ENCODE measurements around the gene LSM3. TPM values are rescaled to one million over a fixed set of nuclear protein-coding genes. Genes with fewer than 3 reads are reported as not detected.
A peak's percentile ranks its signal among the peaks of the same experiment; 100 is the strongest.

The LSM3 gene
- total and polyA plus RNA-seq, 4 donors = 6.4 to 10.3 (median 9.9) TPM

DNA sequence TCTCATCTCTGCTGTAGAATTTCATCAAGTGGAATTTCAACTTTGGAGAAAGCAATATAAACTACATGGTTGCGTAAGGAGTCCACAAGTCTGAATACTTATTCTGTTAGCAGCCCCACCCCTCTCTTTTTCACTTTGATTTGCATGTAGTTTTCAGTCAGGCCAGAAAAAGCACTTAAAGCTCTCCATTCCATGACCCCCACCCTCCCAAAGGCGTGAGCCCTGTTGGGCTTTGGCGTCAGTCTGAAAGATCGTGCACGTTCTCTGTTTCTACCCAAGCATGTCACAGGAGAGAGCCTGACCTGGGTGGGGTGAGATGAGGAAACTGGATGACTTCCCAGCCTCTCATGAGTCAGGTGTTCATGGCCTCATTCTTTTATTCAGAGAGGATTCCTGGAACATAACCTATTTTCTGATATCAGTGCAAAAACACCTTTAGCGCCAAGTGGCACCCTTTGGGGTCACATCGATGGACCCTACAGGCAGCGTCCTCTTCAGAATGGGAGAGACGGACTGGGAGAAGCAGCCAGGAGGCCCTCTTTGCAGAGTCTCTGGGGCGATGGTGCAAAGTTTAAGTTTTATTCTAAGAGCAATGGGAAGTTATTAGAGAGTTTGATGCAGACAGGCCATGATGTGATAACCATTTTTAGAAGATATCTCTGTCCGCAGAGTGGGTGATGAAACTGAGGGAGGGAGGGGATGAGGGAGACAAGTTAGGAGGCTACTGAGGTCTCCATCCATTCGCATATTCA is 55.8 kb downstream of the LSM3 start:
- DNase-seq (peak in 2 of 3 donors; percentile 35 to 53), ATAC-seq (ENCODE audit: insufficient read depth, low FRiP score) (peak; percentile 83)
- Histone ChIP-seq H3K27me3 (ENCODE audit: control insufficient read depth in 3 of 3, insufficient read depth in 3 of 3, low read length in 2 of 3) (no peaks in the 10 kb centered on the region), H3K4me3 (no peak overlapping the region), H3K36me3 (ENCODE audit: control insufficient read depth in 4 of 4, insufficient read depth in 4 of 4, low read length in 4 of 4) (no peaks in the 10 kb centered on the region), H3K9me3 (ENCODE audit: control insufficient read depth in 4 of 4, insufficient read depth in 3 of 4, low read length in 3 of 4) (peaks cover 0 to 2% (median 0%) of the 10 kb centered on the region in 4 donors), H3K9ac (ENCODE audit: insufficient read depth in 1 of 2, low read length in 2 of 2) (no peak overlapping the region), H3K27ac (ENCODE audit: low read depth in 1 of 2, low read length in 1 of 2) (peak overlapping the region; percentile 34 to 89), H3K4me1 (ENCODE audit: control insufficient read depth in 5 of 5, insufficient read depth in 5 of 5, low read length in 5 of 5) (peaks cover 9 to 47% (median 18%) of the 10 kb centered on the region in 5 donors)
- WGBS, 2 donors = 66 to 80% methylated on average over 12 of the region's 12 CpGs
- TF ChIP-seq, protein P1, sequence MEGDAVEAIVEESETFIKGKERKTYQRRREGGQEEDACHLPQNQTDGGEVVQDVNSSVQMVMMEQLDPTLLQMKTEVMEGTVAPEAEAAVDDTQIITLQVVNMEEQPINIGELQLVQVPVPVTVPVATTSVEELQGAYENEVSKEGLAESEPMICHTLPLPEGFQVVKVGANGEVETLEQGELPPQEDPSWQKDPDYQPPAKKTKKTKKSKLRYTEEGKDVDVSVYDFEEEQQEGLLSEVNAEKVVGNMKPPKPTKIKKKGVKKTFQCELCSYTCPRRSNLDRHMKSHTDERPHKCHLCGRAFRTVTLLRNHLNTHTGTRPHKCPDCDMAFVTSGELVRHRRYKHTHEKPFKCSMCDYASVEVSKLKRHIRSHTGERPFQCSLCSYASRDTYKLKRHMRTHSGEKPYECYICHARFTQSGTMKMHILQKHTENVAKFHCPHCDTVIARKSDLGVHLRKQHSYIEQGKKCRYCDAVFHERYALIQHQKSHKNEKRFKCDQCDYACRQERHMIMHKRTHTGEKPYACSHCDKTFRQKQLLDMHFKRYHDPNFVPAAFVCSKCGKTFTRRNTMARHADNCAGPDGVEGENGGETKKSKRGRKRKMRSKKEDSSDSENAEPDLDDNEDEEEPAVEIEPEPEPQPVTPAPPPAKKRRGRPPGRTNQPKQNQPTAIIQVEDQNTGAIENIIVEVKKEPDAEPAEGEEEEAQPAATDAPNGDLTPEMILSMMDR (IDR thresholded peaks at IDR 0.05; ENCODE audit: control extremely low read depth, extremely low read depth) = no peak

- TF ChIP-seq, protein P1 (IDR thresholded peaks at IDR 0.05; ENCODE audit: control extremely low read depth, extremely low read depth) = no peak
- DNase-seq (peak; percentile 77 to 91 (median 91)), ATAC-seq (ENCODE audit: insufficient read depth, low FRiP score) (no peak)
- no peak overlapping the region for H3K4me3 ChIP-seq
- H3K9me3 ChIP-seq (ENCODE audit: control insufficient read depth in 4 of 4, insufficient read depth in 3 of 4, low read length in 3 of 4) = peaks cover 0 to 2% (median 0%) of the 10 kb centered on the region in 4 donors
- no peaks in the 10 kb centered on the region for H3K36me3 ChIP-seq (ENCODE audit: control insufficient read depth in 4 of 4, insufficient read depth in 4 of 4, low read length in 4 of 4)
- no peaks in the 10 kb centered on the region for H3K27me3 ChIP-seq (ENCODE audit: control insufficient read depth in 3 of 3, insufficient read depth in 3 of 3, low read length in 2 of 3)
- WGBS, 2 donors = 43 to 60% methylated on average over 4 of the region's 4 CpGs
- peaks cover 9 to 42% (median 18%) of the 10 kb centered on the region in 5 donors for H3K4me1 ChIP-seq (ENCODE audit: control insufficient read depth in 5 of 5, insufficient read depth in 5 of 5, low read length in 5 of 5)
- H3K27ac ChIP-seq (ENCODE audit: low read depth in 1 of 2, low read length in 1 of 2) = peak overlapping the region; percentile 34 to 89
- H3K9ac ChIP-seq (ENCODE audit: insufficient read depth in 1 of 2, low read length in 2 of 2) = no peak overlapping the region
These were observed 56.6 kb downstream of the LSM3 start for GRCh38 chr3:14235003-14235911.

- Histone ChIP-seq H3K27ac (ENCODE audit: low read depth in 1 of 2, low read length in 1 of 2) (peak overlapping the region; percentile 34 to 89), H3K4me3 (no peak overlapping the region), H3K9me3 (ENCODE audit: control insufficient read depth in 4 of 4, insufficient read depth in 3 of 4, low read length in 3 of 4) (peaks cover 0 to 2% (median 0%) of the 10 kb centered on the region in 4 donors), H3K9ac (ENCODE audit: insufficient read depth in 1 of 2, low read length in 2 of 2) (no peak overlapping the region), H3K36me3 (ENCODE audit: control insufficient read depth in 4 of 4, insufficient read depth in 4 of 4, low read length in 4 of 4) (no peaks in the 10 kb centered on the region), H3K4me1 (ENCODE audit: control insufficient read depth in 5 of 5, insufficient read depth in 5 of 5, low read length in 5 of 5) (peaks cover 9 to 42% (median 18%) of the 10 kb centered on the region in 5 donors), H3K27me3 (ENCODE audit: control insufficient read depth in 3 of 3, insufficient read depth in 3 of 3, low read length in 2 of 3) (no peaks in the 10 kb centered on the region)
- ATAC-seq (ENCODE audit: insufficient read depth, low FRiP score) (no peak), DNase-seq (peak; percentile 95 to 98 (median 98))
- WGBS, 2 donors = 78 to 83% methylated on average over 8 of the region's 8 CpGs
- TF ChIP-seq, protein P1 (IDR thresholded peaks at IDR 0.05; ENCODE audit: control extremely low read depth, extremely low read depth) = no peak
These were observed 57.3 kb downstream of the LSM3 start for GRCh38 chr3:14235912-14236295.

Measured in lung (tissue), 12 donors.